Hepatocyte (in vitro differentiated cells): ENCODE measurements around the gene DEPP1. TPM values are rescaled to one million over a fixed set of nuclear protein-coding genes. Genes with fewer than 3 reads are reported as not detected.

Experiments
- DNase-seq: peaks from one replicate; pipeline ENCODE4 v3.0.0-alpha.2; 2016; ENCODE audit warnings: low spot score
- H2AFZ ChIP-seq: fragments of 200-600 bp; sonication (generic); 2 replicates; pipeline ENCODE4 v1.6.0; 2016; ENCODE audit warnings: antibody characterized with exemption, mild to moderate bottlenecking
- H3K27ac ChIP-seq: fragments of 200-600 bp; sonication (generic); 2 replicates; pipeline ENCODE4 v1.5.1; 2016; ENCODE audit warnings: mild to moderate bottlenecking
- H3K27me3 ChIP-seq: fragments of 200-600 bp; sonication (generic); 2 replicates; pipeline ENCODE4 v1.6.1; 2016
- H3K36me3 ChIP-seq: fragments of 200-600 bp; sonication (generic); replicated peaks from 2 replicates; pipeline ENCODE4 v1.5.1; 2016; ENCODE audit warnings: low read depth; ENCODE audit not compliant: insufficient read depth
- H3K4me1 ChIP-seq: fragments of 200-600 bp; sonication (generic); 2 replicates; pipeline ENCODE4 v1.5.1; 2016; ENCODE audit warnings: mild to moderate bottlenecking, moderate library complexity; ENCODE audit not compliant: insufficient read depth
- H3K4me2 ChIP-seq: fragments of 200-600 bp; sonication (generic); 2 replicates; pipeline ENCODE4 v1.6.0; 2016
- H3K4me3 ChIP-seq: fragments of 200-600 bp; sonication (generic); 2 replicates; pipeline ENCODE4 v1.5.1; 2016; ENCODE audit warnings: mild to moderate bottlenecking
- H3K79me2 ChIP-seq: fragments of 200-600 bp; sonication (generic); 2 replicates; pipeline ENCODE4 v1.6.0; 2017; ENCODE audit warnings: mild to moderate bottlenecking
- H3K9me2 ChIP-seq: fragments of 200-600 bp; sonication (generic); replicated peaks from 2 replicates; pipeline ENCODE4 v1.6.0; 2017; ENCODE audit warnings: mild to moderate bottlenecking; ENCODE audit not compliant: insufficient read depth
- H3K9me3 ChIP-seq: fragments of 200-600 bp; sonication (generic); 2 replicates; pipeline ENCODE4 v1.5.1; 2016; ENCODE audit warnings: low read depth, mild to moderate bottlenecking
- H4K20me1 ChIP-seq: fragments of 200-600 bp; sonication (generic); 2 replicates; pipeline ENCODE4 v1.6.0; 2016; ENCODE audit warnings: mild to moderate bottlenecking; ENCODE audit not compliant: insufficient read depth, poor library complexity, severe bottlenecking
- EZH2 ChIP-seq: fragments of 200-600 bp; sonication (generic); IDR thresholded peaks from 2 replicates; pipeline ENCODE4 v1.6.1; 2016; ENCODE audit warnings: antibody characterized with exemption, mild to moderate bottlenecking, borderline replicate concordance
- EZH2phosphoT487 ChIP-seq: fragments of 200-600 bp; sonication (generic); IDR thresholded peaks from one replicate; pipeline ENCODE4 v1.6.1; 2018; ENCODE audit warnings: antibody characterized with exemption, mild to moderate bottlenecking, low read depth, moderate library complexity; ENCODE audit not compliant: unreplicated experiment, severe bottlenecking
- WGBS: methylation state at CpG from one replicate; pipeline ENCODE4 v1.1.6; 2016; ENCODE audit warnings: low lambda C conversion rate; ENCODE audit errors: missing lambda C conversion rate; 5-methylcytosine and 5-hydroxymethylcytosine counted together
- polyA plus RNA-seq: library from polyadenylated mRNA; unstranded; fragments of >200 nt; fragmentation: Nextera tagmentation; extraction: Ambion mirVana; gene quantifications from 2 replicates; pipeline ENCODE4 v1.2.1, GENCODE V29; 2016
- total RNA-seq: library from RNA; depleted of rRNA; stranded (reverse); fragments of >200 nt; gene quantifications from 2 replicates; pipeline ENCODE4 v1.2.3, GENCODE V29; 2014
- TF ChIP-seq, protein P1 (sequence below): fragments of 200-600 bp; sonication (generic); IDR thresholded peaks from 2 replicates; pipeline ENCODE4 v1.5.1; 2016; ENCODE audit warnings: antibody characterized with exemption, mild to moderate bottlenecking; ENCODE audit not compliant: poor library complexity

The DEPP1 gene
- total and polyA plus RNA-seq, 2 experiments from 2014 or later: 30.6 to 54.7 TPM

GRCh38 chr10:44954042-44954441 is 24.6 kb downstream of the DEPP1 start:
- no peaks in the 10 kb centered on the region for H3K27me3 ChIP-seq
- H2AFZ ChIP-seq: no peak overlapping the region
- no peak overlapping the region for H3K27ac ChIP-seq
- TF ChIP-seq, protein P1, sequence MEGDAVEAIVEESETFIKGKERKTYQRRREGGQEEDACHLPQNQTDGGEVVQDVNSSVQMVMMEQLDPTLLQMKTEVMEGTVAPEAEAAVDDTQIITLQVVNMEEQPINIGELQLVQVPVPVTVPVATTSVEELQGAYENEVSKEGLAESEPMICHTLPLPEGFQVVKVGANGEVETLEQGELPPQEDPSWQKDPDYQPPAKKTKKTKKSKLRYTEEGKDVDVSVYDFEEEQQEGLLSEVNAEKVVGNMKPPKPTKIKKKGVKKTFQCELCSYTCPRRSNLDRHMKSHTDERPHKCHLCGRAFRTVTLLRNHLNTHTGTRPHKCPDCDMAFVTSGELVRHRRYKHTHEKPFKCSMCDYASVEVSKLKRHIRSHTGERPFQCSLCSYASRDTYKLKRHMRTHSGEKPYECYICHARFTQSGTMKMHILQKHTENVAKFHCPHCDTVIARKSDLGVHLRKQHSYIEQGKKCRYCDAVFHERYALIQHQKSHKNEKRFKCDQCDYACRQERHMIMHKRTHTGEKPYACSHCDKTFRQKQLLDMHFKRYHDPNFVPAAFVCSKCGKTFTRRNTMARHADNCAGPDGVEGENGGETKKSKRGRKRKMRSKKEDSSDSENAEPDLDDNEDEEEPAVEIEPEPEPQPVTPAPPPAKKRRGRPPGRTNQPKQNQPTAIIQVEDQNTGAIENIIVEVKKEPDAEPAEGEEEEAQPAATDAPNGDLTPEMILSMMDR: no peak
- TF ChIP-seq EZH2phosphoT487 (no peak), EZH2 (no peak)
- H4K20me1 ChIP-seq: no peaks in the 10 kb centered on the region
- H3K9me3 ChIP-seq: no peaks in the 10 kb centered on the region
- H3K36me3 ChIP-seq: no peaks in the 10 kb centered on the region
- H3K4me2 ChIP-seq: no peak overlapping the region
- no peaks in the 10 kb centered on the region for H3K9me2 ChIP-seq
- peaks cover 20% of the 10 kb centered on the region for H3K4me1 ChIP-seq
- no peak overlapping the region for H3K4me3 ChIP-seq
- peaks cover 19% of the 10 kb centered on the region for H3K79me2 ChIP-seq
- DNase-seq: no peak

DNA sequence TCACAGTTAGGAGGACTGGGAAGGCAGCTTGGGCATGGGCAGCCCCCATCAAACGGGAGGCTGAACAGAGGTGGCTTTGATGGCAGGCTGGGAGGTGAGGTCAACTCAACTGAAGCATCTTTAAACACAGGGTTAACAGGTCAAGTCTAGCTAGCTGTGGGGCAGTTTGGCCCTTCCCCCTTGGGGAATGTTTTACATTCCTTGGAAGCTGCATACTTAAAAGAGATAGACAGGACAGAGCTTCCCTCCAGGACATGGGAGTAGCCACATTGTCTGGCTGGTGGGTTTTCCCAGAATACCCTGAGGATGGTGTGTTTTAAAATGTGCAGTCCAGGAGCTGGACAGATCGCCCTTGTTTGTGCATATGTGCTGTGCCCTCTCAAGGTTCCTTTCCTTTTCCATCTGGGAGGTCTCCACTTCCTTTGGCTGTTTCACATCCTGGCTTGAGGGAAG is 25.8 kb downstream of the DEPP1 start:
- no peaks in the 10 kb centered on the region for H3K9me3 ChIP-seq
- H2AFZ ChIP-seq: no peak overlapping the region
- H3K27ac ChIP-seq: no peak overlapping the region
- H3K27me3 ChIP-seq: no peaks in the 10 kb centered on the region
- no peaks in the 10 kb centered on the region for H4K20me1 ChIP-seq
- DNase-seq: no peak
- H3K4me3 ChIP-seq: no peak overlapping the region
- no peaks in the 10 kb centered on the region for H3K36me3 ChIP-seq
- WGBS: 43% methylated on average over 2 of the region's 2 CpGs
- H3K4me2 ChIP-seq: no peak overlapping the region
- H3K79me2 ChIP-seq: peaks cover 16% of the 10 kb centered on the region
- no peaks in the 10 kb centered on the region for H3K9me2 ChIP-seq
- no peak for TF ChIP-seq EZH2
- TF ChIP-seq, protein P1: no peak
- TF ChIP-seq EZH2phosphoT487: no peak
- H3K4me1 ChIP-seq: peaks cover 11% of the 10 kb centered on the region

DNA sequence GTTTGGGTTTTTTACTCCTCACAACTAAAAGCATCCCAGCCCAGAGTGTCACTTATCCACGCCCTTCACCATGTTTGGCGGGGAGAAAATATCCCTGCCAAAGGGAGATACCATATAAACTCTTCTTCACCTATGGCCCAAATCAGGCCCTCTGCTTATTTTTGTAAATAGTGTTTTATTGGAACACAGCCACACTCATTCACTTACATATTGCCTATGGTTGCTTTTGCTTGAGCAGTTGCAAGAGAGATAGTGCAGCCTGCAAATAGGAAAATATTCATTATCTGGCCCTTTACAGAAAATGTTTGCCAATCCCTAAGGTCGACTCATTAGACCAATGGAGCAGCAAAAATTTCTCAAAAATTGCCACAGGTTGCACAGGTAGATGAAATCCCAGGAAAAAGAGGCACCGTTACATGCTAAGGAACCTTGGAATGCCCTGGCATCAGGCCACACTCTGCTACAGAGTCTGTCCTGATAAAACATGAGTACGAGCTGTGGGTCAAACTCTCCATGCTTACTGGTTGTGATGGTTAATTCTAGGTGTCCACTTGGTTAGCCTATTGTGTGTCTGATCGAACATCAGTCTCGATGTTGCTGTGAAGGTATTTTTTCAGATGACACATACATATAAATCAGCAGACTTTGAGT is 26.9 kb downstream of the DEPP1 start:
- peak; percentile 3 for DNase-seq
- Histone ChIP-seq H3K4me1 (peaks cover 11% of the 10 kb centered on the region), H2AFZ (no peak overlapping the region)

More for the DNA sequence above, 26.9 kb downstream of the DEPP1 start:
- 92% methylated on average over 7 of the region's 7 CpGs for WGBS
- Histone ChIP-seq H3K9me3 (no peaks in the 10 kb centered on the region), H3K79me2 (peaks cover 9% of the 10 kb centered on the region), H3K27ac (no peak overlapping the region), H4K20me1 (no peaks in the 10 kb centered on the region), H3K27me3 (no peaks in the 10 kb centered on the region), H3K36me3 (no peaks in the 10 kb centered on the region), H3K4me2 (no peak overlapping the region), H3K9me2 (no peaks in the 10 kb centered on the region), H3K4me3 (no peak overlapping the region)
- no peak for TF ChIP-seq EZH2phosphoT487
- TF ChIP-seq, protein P1: no peak
- no peak for TF ChIP-seq EZH2
